ENCODE results near the gene PARD6B.

DNA sequence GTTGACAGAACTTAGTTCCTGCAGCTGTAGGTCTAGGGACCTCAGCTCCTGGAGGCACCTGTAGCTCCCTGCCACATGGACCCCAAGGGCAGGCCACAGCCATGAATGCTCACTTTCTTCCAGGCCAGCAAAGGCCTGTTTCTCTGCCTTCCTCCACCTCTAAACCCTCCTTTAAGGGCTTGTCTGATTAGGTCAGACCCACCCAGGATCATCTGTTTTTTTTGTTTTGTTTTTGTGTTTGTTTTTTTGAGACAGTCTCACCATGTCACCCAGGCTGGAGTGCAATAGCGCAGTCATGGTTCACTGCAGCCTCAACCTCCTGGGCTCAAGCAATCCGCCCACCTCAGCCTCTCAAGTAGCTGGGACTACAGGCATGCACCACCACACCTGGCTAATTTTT, 52.0 kb downstream of the PARD6B start:
- TF ChIP-seq, protein P1, sequence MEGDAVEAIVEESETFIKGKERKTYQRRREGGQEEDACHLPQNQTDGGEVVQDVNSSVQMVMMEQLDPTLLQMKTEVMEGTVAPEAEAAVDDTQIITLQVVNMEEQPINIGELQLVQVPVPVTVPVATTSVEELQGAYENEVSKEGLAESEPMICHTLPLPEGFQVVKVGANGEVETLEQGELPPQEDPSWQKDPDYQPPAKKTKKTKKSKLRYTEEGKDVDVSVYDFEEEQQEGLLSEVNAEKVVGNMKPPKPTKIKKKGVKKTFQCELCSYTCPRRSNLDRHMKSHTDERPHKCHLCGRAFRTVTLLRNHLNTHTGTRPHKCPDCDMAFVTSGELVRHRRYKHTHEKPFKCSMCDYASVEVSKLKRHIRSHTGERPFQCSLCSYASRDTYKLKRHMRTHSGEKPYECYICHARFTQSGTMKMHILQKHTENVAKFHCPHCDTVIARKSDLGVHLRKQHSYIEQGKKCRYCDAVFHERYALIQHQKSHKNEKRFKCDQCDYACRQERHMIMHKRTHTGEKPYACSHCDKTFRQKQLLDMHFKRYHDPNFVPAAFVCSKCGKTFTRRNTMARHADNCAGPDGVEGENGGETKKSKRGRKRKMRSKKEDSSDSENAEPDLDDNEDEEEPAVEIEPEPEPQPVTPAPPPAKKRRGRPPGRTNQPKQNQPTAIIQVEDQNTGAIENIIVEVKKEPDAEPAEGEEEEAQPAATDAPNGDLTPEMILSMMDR (conservative IDR thresholded peaks at IDR 0.05; ENCODE audit: low read length) = no peak
- no peak for TF ChIP-seq EZH2phosphoT487 (IDR thresholded peaks at IDR 0.05; ENCODE audit: borderline replicate concordance)

Data from Loucy (cell line).